Transverse colon (tissue), 4 donors: Measurements from ENCODE around the gene TWF2. TPM values are rescaled to one million over a fixed set of nuclear protein-coding genes. Genes with fewer than 3 reads are reported as not detected.

Source experiments
- DNase-seq: peaks from one replicate; pipeline ENCODE4 v3.0.0-alpha.2; 2019
- H3K27ac ChIP-seq, 4 donors: fragments of 200-600 bp; sonication (generic); 2 replicates each; pipeline ENCODE4 v1.5.1; 2016 to 2018; ENCODE audit warnings: inconsistent platforms in 4 of 4
- H3K27me3 ChIP-seq: fragments of 200-600 bp; sonication (generic); 2 replicates; pipeline ENCODE4 v1.5.1; 2017; ENCODE audit warnings: inconsistent platforms
- H3K36me3 ChIP-seq, 4 donors: fragments of 200-600 bp; sonication (generic); 2 replicates each; pipeline ENCODE4 v1.5.1; 2017 to 2019; ENCODE audit warnings: inconsistent platforms in 4 of 4
- H3K4me1 ChIP-seq, 4 donors: fragments of 200-600 bp; sonication (generic); 2 replicates each; pipeline ENCODE4 v1.5.1; 2017 to 2020; ENCODE audit warnings: inconsistent platforms in 4 of 4
- H3K4me3 ChIP-seq, 4 donors: fragments of 200-600 bp; sonication (generic); 1 replicate in 1 of 4; 2 replicates in 3 of 4; pipeline versions ENCODE4 v1.5.1 to v1.6.1; 2017 to 2019; ENCODE audit warnings: inconsistent platforms in 4 of 4
- H3K9me3 ChIP-seq, 2 donors: fragments of 200-600 bp; sonication (generic); 2 replicates each; pipeline ENCODE4 v1.5.1; 2017 to 2019; ENCODE audit warnings: inconsistent platforms in 2 of 2
- EP300 ChIP-seq: sonication (generic); formaldehyde crosslinking; IDR thresholded peaks from one replicate; pipeline ENCODE4 v1.6.1; 2017; ENCODE audit warnings: antibody characterized with exemption, low read depth
- POLR2A ChIP-seq: fragments of 450-650 bp; IDR thresholded peaks from one replicate; pipeline ENCODE4 v1.6.1; 2016; ENCODE audit warnings: antibody characterized with exemption, mild to moderate bottlenecking, moderate library complexity
- POLR2AphosphoS5 ChIP-seq, 3 donors: sonication (generic); formaldehyde crosslinking; IDR thresholded peaks; one replicate each; pipeline ENCODE4 v1.6.1; 2016; ENCODE audit warnings: antibody characterized with exemption in 3 of 3
- WGBS, 2 donors: methylation state at CpG; one replicate each; pipeline ENCODE4 v1.1.5; 2018; ENCODE audit warnings: low coverage in 1 of 2; 5-methylcytosine and 5-hydroxymethylcytosine counted together
- in situ Hi-C, 4 donors: fragments of 200-750 bp; cut with MboI; loops; one replicate each; pipeline versions ENCODE4 v1.15.0 to v1.15.1; 2017; ENCODE audit warnings: low sequenced_read_pairs in 3 of 4, low pct_ligation_motif_present in 1 of 4, low pct_unique_long_range_greater_than_20kb in 1 of 4
- intact Hi-C: fragments of 100-400 bp; cut with DNase I; formaldehyde crosslinking; loops from one replicate; pipeline ENCODE4 v1.15.1; 2023; ENCODE audit warnings: low total_unique reads
- total RNA-seq, 4 donors: library from RNA; depleted of rRNA; stranded (reverse); fragments of >200 nt; gene quantifications; one replicate each; pipeline ENCODE4 v1.1.0, GENCODE V29; 2016
- TF ChIP-seq, protein P1 (sequence below), 5 experiments: fragments of 200-600 bp in 3 of 5; fragments of 450-650 bp in 2 of 5; sonication (generic) in 3 of 5; IDR thresholded peaks; 1 replicate in 2 of 5; 2 replicates in 3 of 5; pipeline ENCODE4 v1.5.1; 2016 to 2017; ENCODE audit warnings: antibody characterized with exemption in 5 of 5, inconsistent platforms in 3 of 5, mild to moderate bottlenecking in 2 of 5, moderate library complexity in 1 of 5

TWF2 gene
- total RNA-seq, 4 donors from 2014 or later, result 29.9 to 82.7 (median 61.0) TPM

DNA sequence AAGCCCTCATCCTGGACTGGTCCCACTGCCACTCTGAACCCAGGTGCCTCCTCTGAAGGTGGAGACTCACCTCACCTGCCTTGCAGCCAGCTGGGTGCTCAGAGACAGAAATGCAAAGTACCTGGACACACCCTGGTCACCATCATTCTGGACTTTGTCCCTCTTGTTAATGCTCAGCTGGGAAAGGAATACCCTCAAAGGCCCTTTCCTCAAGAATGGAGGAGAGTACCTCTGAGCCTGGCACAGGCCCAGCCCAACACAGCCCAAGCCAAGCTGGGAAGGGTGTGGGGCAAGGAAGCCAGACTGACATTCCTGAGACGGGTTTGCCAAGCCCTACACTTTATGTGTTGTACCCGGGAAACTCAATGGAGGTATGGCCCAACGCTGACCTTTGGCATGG, 42.0 kb downstream of the TWF2 start:
- peak; percentile 90 for DNase-seq
- H3K4me3 ChIP-seq, result no peak overlapping the region
- peak; percentile 2 to 65 (median 42) for TF ChIP-seq POLR2AphosphoS5 (IDR thresholded peaks at IDR 0.05)
- TF ChIP-seq, protein P1, sequence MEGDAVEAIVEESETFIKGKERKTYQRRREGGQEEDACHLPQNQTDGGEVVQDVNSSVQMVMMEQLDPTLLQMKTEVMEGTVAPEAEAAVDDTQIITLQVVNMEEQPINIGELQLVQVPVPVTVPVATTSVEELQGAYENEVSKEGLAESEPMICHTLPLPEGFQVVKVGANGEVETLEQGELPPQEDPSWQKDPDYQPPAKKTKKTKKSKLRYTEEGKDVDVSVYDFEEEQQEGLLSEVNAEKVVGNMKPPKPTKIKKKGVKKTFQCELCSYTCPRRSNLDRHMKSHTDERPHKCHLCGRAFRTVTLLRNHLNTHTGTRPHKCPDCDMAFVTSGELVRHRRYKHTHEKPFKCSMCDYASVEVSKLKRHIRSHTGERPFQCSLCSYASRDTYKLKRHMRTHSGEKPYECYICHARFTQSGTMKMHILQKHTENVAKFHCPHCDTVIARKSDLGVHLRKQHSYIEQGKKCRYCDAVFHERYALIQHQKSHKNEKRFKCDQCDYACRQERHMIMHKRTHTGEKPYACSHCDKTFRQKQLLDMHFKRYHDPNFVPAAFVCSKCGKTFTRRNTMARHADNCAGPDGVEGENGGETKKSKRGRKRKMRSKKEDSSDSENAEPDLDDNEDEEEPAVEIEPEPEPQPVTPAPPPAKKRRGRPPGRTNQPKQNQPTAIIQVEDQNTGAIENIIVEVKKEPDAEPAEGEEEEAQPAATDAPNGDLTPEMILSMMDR (IDR thresholded peaks at IDR 0.05), result no peak
- H3K27ac ChIP-seq, result peak overlapping the region; percentile 87 to 93 (median 89)
- in situ Hi-C loops, result no loop called here
- H3K36me3 ChIP-seq, result peaks cover 0 to under 1% (median 0%) of the 10 kb centered on the region in 4 donors
- 32% methylated on average over 3 of the region's 3 CpGs; no CpG with 5 or more reads in 1 of the 2 donors for WGBS, 2 donors
- H3K4me1 ChIP-seq, result peaks cover 20 to 71% (median 33%) of the 10 kb centered on the region in 4 donors
- intact Hi-C loops, result no loop called here
- no peaks in the 10 kb centered on the region for H3K9me3 ChIP-seq
- no peaks in the 10 kb centered on the region for H3K27me3 ChIP-seq

DNA sequence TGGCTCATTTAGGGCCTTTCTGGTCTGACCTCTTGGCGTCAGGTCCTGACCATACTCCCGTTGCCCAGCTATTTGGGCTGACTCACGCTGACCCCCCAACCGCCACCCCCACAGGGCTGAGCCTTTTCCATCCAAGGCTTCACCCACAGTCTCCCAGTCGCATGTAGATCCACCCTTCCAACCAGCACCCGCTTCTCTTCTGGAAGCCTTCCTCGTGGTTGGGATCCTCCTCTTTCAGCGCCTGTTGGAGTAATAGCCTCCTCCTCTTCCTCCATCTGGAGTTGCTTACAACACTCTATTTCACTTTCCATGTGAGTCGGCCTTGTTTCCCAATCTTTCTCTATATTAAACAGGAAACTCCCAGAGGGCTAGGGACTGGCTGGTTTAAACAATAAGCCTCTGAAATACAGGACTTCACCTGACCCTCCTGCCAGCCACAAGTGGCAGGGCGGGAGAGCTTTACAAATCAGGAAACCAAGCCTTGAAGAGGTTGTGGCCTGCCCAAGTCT, 43.1 kb downstream of the TWF2 start:
- no peak overlapping the region for H3K4me3 ChIP-seq
- TF ChIP-seq EP300 (no peak), POLR2AphosphoS5 (IDR thresholded peaks at IDR 0.05) (no peak), POLR2A (no peak)
- TF ChIP-seq, protein P1 (IDR thresholded peaks at IDR 0.05), result no peak
- intact Hi-C loops, result no loop called here
- peaks cover 20 to 62% (median 32%) of the 10 kb centered on the region in 4 donors for H3K4me1 ChIP-seq
- H3K36me3 ChIP-seq, result no peaks in the 10 kb centered on the region
- in situ Hi-C loops, result no loop called here
- H3K27ac ChIP-seq, result peak overlapping the region; percentile 87 to 93 (median 89)
- no peaks in the 10 kb centered on the region for H3K9me3 ChIP-seq
- no peaks in the 10 kb centered on the region for H3K27me3 ChIP-seq
- 64 to 67% methylated on average over 3 to 10 of the region's 10 CpGs for WGBS, 2 donors
- peak; percentile 24 for DNase-seq

DNA sequence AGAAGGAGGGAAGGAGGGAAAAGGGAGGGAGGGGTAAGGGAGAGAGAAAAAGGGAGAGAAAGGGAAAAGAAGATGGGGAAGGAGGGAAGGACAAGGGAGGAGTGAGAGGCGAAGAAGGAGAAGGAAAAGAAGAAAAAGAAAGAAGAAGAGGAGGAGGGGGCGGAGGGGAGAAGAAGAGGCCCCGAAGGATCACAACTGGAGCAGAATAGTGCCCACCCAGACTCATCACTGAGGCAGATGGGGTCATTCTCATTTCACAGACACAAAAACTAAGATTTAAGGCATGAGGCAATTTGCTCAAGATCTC, 43.7 kb downstream of the TWF2 start:
- in situ Hi-C loops, result no loop called here
- intact Hi-C loops, result no loop called here
- Histone ChIP-seq H3K4me1 (peaks cover 20 to 60% (median 29%) of the 10 kb centered on the region in 4 donors), H3K36me3 (no peaks in the 10 kb centered on the region), H3K27ac (peak overlapping the region; percentile 87 to 93 (median 89)), H3K4me3 (no peak overlapping the region), H3K9me3 (no peaks in the 10 kb centered on the region), H3K27me3 (no peaks in the 10 kb centered on the region)
- DNase-seq, result no peak
- TF ChIP-seq POLR2A (no peak), POLR2AphosphoS5 (IDR thresholded peaks at IDR 0.05) (no peak)
- TF ChIP-seq, protein P1 (IDR thresholded peaks at IDR 0.05), result no peak
- 81% methylated on average over 3 of the region's 3 CpGs; no CpG with 5 or more reads in 1 of the 2 donors for WGBS, 2 donors

DNA sequence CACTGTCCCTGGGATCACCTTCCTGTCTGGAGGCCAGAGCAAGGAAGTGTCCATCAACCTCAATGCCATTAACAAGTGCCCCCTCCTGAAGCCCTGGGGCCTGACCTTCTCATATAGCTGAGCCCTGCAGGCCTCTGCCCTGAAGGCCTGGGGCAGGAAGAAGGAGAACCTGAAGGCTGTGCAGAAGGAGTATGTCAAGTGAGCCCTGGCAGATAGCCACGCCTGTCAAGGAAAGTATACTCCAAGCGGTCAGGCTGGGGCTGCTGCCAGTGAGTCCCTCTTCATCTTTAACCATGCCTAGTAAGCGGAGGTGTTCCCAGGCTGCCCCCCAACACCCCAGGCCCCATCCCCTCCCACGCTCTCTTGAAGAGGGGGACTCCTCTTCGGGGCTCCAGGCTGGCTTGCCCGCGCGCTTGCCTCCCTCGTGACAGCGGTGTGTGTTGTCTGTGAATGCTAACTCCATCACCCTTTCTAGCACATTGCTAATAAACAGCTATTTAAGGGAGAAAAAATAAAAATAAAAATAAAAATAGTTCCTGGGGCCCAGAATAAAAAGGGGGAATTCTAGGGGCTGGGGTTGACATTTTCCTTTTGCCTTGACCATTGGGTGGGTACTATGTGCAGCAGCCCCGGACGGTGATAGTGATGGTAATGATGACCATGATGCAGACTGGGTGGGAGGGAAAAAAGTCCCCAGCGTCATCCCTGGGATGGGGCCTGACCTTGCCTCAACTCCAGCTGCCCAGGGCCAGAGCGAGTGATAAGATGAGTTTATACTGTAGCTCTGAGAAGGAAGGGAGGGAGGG, 44.3 kb downstream of the TWF2 start:
- 74 to 86% methylated on average over 5 to 14 of the region's 14 CpGs for WGBS, 2 donors
- Histone ChIP-seq H3K9me3 (no peaks in the 10 kb centered on the region), H3K27ac (peak overlapping the region; percentile 12 to 91 (median 87)), H3K4me3 (no peak overlapping the region), H3K36me3 (no peaks in the 10 kb centered on the region), H3K4me1 (peaks cover 20 to 55% (median 28%) of the 10 kb centered on the region in 4 donors), H3K27me3 (no peaks in the 10 kb centered on the region)
- peak in 1 of 3 donors; percentile 53 for TF ChIP-seq POLR2AphosphoS5 (IDR thresholded peaks at IDR 0.05)
- TF ChIP-seq, protein P1 (IDR thresholded peaks at IDR 0.05), result no peak
- intact Hi-C loops, result no loop called here
- peak; percentile 69 for DNase-seq
- in situ Hi-C loops, result no loop called here
